ENCODE data around the gene PODXL. TPM values are rescaled to one million over a fixed set of nuclear protein-coding genes. Genes with fewer than 3 reads are reported as not detected.
"Not testable (repeated sequence)": the region's sequence is repeated elsewhere in the genome, so short reads cannot be mapped to it uniquely, and the experiment has no call there.

PODXL gene
- total RNA-seq, 1 donor from 2014 or later, result 54.9 TPM

DNA sequence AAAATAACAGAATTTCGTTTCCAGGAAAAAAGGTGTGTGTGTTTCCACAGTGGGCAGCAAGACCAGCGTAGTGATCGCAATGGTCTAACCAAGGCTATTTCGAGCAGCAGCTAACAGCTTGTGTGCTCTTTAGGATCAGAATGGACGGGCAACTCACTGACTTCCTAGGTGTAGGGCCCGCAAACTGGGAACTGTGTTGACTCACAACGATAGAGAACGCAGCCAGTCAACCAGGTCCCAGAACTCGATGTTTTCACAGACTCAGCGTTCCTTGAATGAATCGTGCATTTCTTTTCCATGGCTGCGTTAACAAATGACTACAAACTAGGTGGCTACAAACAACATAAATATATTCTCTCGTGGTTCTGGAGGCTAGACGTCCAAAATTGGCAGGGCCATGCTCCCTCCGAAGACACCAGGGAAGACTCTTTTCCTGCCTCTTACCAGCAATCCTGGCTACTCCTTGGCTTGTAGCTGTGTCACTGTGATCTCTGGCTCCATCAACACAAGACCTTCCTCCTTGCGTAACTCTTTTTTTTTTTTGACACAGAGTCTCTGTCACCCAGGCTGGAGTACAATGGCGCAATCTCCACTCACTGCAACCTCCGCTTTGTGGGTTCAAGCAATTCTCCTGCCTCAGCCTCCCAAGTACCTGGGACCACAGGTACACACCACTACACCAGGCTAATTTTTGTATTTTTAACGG lies 39.1 kb downstream of the PODXL start:
- DNase-seq (ENCODE audit: low spot score), result no peak
- ATAC-seq, result no peak
- intact Hi-C loops (cut with DNase I), result no loop called here

- ATAC-seq; intact Hi-C loops (cut with DNase I); DNase-seq (ENCODE audit: low spot score): not testable (repeated sequence)
Observed at GRCh38 chr7:131515471-131515870, 41.0 kb downstream of the PODXL start.

GRCh38 chr7:131513245-131514061 lies 43.0 kb downstream of the PODXL start:
- ATAC-seq (peak; percentile 94), DNase-seq (ENCODE audit: low spot score) (peak; percentile 88)
- intact Hi-C loops (cut with DNase I), result no loop called here

- ATAC-seq (no peak), DNase-seq (ENCODE audit: low spot score) (no peak)
- intact Hi-C loops (cut with DNase I), result no loop called here
Observed at GRCh38 chr7:131511774-131512535, 44.5 kb downstream of the PODXL start.

GRCh38 chr7:131511071-131511470 lies 45.4 kb downstream of the PODXL start:
- intact Hi-C loops (cut with DNase I), result no loop called here
- DNase-seq (ENCODE audit: low spot score), result no peak
- no peak for ATAC-seq

GRCh38 chr7:131509781-131510180 lies 46.6 kb downstream of the PODXL start:
- DNase-seq (ENCODE audit: low spot score), result no peak
- ATAC-seq, result no peak
- intact Hi-C loops (cut with DNase I), result loop anchor here (5.0 kb wide), 1 partner anchor 143 kb away; no protein-coding TSS in a partner anchor

GRCh38 chr7:131508754-131509486 lies 47.5 kb downstream of the PODXL start:
- DNase-seq (ENCODE audit: low spot score) (no peak), ATAC-seq (no peak)

DNA sequence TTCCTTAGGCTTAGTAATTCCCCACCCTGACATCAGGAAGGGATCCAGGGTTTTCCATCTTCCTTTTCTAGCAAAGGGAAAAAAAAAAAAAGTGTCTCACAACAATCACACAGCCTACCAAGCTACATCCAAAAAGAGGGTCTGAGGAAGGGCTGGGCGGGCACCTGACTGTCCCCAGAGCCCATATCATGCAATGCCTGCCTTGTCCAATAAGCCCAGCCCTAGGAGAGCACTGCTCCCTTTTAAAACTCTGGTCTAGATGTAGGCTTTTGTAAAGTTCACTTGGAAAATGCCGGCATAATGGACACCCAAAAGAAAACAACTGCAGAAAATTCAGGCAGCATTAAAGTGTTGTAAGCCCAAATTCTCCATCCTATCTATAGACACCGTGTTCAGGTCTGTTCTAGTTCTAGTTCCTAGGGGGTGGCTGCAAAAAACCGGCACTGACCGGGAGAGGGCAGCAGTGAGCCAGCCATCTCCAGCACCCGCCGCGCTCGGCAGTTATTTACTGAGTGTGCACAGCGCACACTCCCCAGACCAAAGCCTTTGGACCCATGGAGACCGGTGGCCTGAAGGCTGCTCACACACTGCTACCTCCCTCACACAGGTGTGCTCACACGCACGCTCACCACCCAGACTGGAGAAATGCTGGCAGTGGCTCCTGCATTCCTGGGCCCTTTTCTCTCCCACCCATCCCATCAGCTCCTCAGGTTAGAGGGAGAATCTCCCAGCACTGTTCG lies 48.7 kb downstream of the PODXL start:
- intact Hi-C loops (cut with DNase I), result loop anchor here (5.0 kb wide), 1 partner anchor 145 kb away; no protein-coding TSS in a partner anchor
- DNase-seq (ENCODE audit: low spot score) (peak; percentile 93), ATAC-seq (peak; percentile 74)

More at GRCh38 chr7:131508754-131509486, 47.5 kb downstream of the PODXL start:
- intact Hi-C loops (cut with DNase I), result loop anchor here (5.0 kb wide), 1 partner anchor 143 kb away; no protein-coding TSS in a partner anchor

DNA sequence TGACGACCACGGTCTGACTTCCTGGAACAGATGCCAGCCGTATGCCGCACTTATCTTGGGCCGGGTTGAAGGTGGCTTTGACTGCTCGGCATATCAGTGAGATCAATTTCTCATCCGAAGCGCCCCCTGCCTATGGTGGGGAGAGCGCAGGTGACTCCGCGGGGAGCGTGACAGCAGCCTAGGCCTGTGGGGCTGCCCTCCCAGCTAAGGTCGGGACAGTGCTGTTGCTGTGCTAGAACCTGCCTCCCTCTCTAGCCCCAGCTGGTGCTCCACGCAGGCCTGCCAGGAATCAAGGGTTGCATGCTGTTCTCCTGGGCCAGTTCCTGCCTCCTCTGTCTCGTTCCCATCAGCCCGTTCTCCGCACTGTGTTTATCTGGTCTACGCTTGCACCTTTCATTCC lies 49.8 kb downstream of the PODXL start:
- DNase-seq (ENCODE audit: low spot score) (no peak), ATAC-seq (no peak)
- intact Hi-C loops (cut with DNase I), result loop anchor here (5.0 kb wide), 1 partner anchor 146 kb away; no protein-coding TSS in a partner anchor

GRCh38 chr7:131505636-131506557 lies 50.5 kb downstream of the PODXL start:
- no peak for DNase-seq (ENCODE audit: low spot score)
- intact Hi-C loops (cut with DNase I), result loop anchor here (5.0 kb wide), 1 partner anchor 146 kb away; no protein-coding TSS in a partner anchor
- no peak for ATAC-seq

DNA sequence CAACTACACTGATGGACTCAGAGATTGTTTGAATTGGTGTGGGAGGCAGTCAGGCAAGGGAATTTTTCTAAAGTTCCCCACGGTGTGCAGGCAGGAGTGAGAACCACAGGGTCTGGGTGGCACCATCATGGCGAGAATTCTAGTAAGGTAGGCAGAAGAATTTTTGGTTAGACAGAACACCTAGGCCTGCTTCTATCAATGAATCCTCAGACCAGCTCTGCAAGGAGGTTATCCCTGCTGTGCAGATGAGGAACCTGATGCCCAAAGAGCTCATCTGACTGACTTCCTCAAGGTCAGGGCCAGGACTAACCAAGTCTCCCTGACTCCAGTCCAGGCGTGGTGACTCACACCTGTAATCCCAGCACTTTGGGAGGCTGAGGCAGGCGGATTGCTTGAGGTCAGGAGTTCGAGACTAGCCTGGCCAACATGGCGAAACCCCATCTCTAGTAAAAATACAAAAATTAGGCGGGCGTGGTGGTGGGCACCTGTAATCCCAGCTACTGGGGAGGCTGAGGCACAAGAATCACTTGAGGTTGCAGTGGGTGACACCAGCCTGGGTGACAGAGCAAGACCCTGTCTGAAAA lies 51.3 kb downstream of the PODXL start:
- ATAC-seq; DNase-seq (ENCODE audit: low spot score): not testable (repeated sequence)
- intact Hi-C loops (cut with DNase I), result loop anchor here (5.0 kb wide), 1 partner anchor 147 kb away; no protein-coding TSS in a partner anchor

DNA sequence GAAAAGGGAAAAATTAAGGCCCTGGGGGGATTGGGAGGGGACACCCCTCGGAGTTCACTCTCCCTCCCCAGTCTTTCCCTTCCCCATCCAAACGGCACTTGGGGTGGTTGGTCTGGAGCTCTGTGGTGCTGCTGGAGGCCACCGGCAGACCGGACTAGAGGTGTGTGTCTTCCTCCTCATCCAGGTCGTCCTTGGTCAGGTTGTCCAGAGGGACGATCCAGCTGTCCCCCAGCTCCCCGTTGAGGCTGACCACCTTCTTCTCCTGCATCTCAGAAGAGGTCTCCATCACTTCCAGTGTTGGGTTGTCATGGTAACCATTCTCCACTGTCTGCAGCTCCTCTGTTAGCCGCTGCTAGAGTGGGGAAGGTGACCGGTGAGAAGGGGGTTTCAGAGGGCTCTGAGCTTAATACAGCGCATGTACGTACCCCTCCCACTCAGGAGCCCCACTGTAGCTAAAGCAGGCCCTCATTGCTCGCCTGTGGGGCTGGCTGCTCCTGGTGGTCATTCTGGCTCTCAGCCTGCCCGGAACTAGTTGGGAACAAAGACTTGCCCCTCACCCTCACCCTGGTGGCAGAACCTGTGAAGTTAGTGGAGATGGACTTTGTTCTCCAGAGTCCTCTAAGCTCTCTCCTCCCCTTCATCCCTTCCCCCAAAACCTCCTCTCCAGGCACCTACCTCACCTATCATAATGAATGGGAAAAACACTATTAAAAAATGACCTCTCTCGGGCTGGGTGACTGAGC lies 52.1 kb downstream of the PODXL start:
- intact Hi-C loops (cut with DNase I), result no loop called here
- ATAC-seq (no peak), DNase-seq (ENCODE audit: low spot score) (no peak)

DNA sequence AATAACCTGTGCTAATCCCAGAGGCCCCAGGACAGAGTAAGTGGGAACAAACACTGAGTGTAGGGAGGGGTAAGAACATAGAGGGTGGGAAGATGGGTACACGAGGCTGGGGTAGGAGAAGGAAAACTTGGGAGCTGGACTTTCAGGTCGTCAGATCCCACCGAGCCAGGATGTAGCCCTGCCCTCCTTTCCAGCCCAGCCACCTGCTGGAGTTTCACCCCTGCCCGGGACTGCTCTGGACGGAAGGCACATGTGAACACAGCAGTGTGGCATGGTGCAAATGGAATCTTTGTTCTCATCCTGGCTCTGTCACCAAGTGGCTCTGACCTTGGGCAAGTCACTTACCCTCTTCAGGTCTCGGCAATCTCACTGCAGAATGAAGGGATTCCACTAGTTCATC lies 52.8 kb downstream of the PODXL start:
- ATAC-seq (peak; percentile 1), DNase-seq (ENCODE audit: low spot score) (no peak)
- intact Hi-C loops (cut with DNase I), result no loop called here

DNA sequence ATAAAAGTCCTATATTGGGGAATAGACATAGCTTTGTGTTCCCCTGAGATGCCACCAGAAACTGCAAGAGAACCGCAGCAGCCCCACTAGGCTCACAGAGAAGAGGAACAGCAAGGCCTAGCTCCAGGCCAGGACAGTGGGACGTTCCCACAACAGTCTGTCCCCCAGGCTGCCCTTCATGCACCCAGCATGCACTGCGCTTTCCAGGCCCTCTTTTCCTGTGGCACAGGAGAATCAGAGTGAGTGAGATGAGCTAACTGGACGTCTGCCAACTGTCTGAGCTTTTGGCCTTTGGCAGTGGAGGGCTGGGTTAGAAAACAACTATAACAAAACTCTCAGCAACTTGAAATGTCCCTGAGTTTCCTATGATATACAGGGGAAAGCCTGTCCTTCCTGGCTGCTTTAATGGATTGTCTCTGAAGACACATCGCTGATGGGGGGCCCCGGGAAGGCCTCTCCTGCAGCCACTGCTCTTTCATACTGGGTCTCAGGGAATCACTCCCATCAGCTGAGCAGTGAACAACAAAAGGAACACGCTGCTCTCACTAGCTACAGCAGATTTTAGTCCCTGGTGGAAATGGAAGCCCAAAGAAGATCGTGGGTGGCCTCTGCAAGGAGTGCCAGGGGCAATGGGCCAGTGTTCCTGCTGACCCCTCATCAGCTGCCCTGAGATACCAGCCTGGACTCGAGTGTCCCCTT lies 53.5 kb downstream of the PODXL start:
- DNase-seq (ENCODE audit: low spot score) (peak; percentile 81), ATAC-seq (peak; percentile 77)
- intact Hi-C loops (cut with DNase I), result no loop called here

Data from sciatic nerve (tissue), 2 donors.